Activated T-helper 1 cell treated with anti-CD3 and anti-CD28 coated beads, Interleukin-2, amount 50 U/mL, for 16 hours (primary cell): ENCODE results near the gene FAAP20.
A peak's percentile ranks its signal among the peaks of the same experiment; 100 is the strongest.

Experiments
- DNase-seq, 2 donors: peaks; one replicate each; pipeline ENCODE4 v3.0.0-alpha.2; 2020; ENCODE audit warnings: low read depth in 1 of 2, low spot score in 1 of 2

Gene FAAP20

DNA sequence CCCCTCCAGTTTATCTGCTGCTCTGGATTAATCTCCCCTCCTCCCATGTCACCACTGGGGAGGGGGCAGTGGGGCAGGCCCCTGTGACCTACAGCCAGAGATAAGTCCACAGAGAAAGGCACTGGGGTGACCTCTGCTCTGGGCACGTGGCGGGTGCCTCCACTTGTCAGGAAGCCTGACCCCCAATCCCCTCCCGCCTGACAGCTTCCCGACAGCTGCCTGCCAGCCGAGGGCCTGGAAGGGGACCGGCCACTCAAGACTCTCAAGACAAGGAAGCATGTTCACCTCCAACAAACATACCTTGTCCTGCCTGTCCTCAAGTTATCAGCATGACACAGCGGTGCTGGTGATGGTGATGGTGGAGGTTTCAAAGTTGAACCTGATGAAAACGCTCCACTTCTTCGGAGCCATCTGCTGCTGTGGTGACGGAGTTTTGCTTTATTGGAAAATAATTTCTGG, 3.2 kb upstream of the FAAP20 start:
- no peak for DNase-seq

- DNase-seq: no peak
These were observed 2.5 kb upstream of the FAAP20 start for GRCh38 chr1:2196901-2197638.

- no peak for DNase-seq
These were observed 1.2 kb upstream of the FAAP20 start for GRCh38 chr1:2195785-2196184.

GRCh38 chr1:2194898-2195673, 514 bp upstream of the FAAP20 start:
- DNase-seq: peak; percentile 72 to 80

GRCh38 chr1:2193514-2194281, 874 bp downstream of the FAAP20 start:
- DNase-seq: no peak

- no peak for DNase-seq
These were observed 2.3 kb downstream of the FAAP20 start for GRCh38 chr1:2192031-2192995.

GRCh38 chr1:2190491-2190976, 4.0 kb downstream of the FAAP20 start:
- no peak for DNase-seq

GRCh38 chr1:2189459-2190425, 4.8 kb downstream of the FAAP20 start:
- peak; percentile 83 to 84 for DNase-seq

DNA sequence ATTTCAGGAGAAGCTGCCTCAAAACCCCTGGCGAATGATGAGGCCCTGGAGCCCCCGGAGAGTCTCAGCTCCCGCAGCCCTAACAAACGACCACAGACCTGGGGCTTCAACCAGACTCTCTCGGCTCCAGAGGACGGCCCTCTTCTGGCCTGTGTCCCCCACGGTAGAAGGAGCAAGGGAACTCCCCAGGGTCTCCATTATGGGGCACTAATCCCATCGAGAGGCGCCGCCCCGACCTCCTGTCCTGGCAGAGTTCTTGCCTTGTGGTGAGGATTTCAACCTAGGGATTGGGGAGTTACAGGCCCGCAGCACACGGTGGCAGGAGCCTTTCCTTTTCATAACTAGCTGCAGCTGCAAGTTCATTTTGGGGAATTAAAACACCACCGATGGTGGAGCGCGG, 6.2 kb downstream of the FAAP20 start:
- no peak for DNase-seq

GRCh38 chr1:2187619-2188018, 7.0 kb downstream of the FAAP20 start:
- DNase-seq: no peak

DNA sequence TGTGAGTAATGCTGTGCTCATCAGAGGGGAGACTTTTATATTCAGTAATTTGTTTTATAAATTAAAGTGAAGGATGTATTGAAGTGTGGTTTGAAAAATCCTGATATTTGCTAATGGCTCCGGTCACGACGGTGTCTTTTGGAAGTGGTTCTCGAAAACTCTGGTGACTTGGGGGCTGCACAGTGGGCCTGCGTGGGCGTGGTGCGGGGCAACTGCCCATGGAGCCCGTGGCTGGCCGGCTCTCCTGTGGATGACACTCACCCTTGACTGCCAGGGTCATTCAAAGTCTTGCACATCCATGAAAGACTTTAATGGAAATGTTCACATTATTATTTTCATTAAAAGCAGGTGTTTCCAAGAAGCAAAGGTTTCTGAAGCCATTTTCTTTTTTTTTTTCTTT, 7.7 kb downstream of the FAAP20 start:
- DNase-seq: no peak

GRCh38 chr1:2185880-2186855, 8.4 kb downstream of the FAAP20 start:
- DNase-seq: no peak

DNA sequence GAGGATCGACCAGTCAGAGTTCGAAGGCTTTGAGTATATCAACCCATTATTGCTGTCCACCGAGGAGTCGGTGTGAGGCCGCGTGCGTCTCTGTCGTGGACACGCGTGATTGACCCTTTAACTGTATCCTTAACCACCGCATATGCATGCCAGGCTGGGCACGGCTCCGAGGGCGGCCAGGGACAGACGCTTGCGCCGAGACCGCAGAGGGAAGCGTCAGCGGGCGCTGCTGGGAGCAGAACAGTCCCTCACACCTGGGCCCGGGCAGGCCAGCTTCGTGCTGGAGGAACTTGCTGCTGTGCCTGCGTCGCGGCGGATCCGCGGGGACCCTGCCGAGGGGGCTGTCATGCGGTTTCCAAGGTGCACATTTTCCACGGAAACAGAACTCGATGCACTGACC, 9.6 kb downstream of the FAAP20 start:
- DNase-seq: no peak

- no peak for DNase-seq
These were observed 10.0 kb downstream of the FAAP20 start for GRCh38 chr1:2184531-2184930.

DNA sequence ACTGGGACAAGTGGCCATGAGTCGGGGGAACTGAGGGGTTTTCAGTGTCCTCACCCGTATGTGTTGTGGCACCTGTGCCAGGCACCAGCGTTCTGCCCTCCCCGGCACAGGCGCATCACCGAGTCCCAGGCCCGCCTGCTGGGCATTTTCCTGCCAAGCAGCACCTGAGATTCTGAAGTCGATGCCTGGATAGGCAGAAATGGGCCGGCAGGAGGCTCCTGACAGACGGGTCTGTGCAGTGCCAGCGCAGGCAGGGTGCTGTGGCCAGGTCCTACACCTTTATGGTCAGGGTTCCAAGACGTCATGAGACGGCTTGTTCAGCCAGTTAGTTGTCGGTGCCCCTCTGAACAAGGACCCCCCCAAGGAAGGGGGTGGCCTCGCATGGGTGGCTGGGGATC, 10.6 kb downstream of the FAAP20 start:
- no peak for DNase-seq

DNA sequence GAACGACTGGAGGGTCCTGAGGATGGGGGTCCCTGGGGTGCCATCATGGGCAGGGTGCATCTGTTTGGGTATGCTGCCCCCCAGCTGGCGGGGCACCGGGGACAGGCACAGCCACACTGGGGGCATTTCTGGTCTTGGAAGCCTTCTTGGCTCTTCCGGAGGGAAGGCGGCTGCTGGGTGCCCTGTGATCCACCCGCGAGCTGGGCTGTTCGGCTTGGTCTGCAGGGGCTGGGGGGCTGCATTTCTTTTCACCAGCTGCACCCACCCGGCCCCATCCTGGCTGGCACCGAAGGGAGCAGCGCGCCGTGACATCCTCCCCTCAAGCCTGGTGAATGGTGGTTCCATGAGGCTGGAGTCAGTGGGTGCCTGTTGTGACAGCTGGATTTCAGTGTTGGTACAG, 12.2 kb downstream of the FAAP20 start:
- DNase-seq: no peak

GRCh38 chr1:2181752-2182151, 12.8 kb downstream of the FAAP20 start:
- DNase-seq: no peak

DNA sequence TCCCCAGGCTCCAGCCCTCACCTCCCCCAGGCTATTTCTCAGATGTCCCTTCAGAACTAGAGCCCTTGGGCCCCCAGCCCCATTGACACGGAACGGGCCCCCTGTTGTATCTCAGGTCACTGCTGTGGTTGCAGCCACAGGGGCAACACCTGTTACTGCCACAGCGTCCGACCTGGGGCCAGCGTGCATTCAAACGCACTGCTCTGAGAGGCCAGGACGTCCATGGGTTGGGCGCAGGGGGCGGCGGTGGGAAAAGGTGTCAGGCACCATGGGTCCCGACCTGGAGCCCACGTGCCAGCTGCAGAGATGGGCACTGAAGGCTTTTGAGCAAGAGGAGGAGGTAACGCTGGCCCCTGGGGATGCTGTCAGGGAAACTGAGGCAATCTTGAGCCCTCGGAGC, 13.3 kb downstream of the FAAP20 start:
- no peak for DNase-seq
